Parathyroid adenoma (tissue), 2 donors: ENCODE results near the gene CEBPG.

ENCODE experiments used
- H2AFZ ChIP-seq: fragments of 300-600 bp; sonication (generic); one replicate; pipeline ENCODE4 v1.7.0; 2017; ENCODE audit warnings: antibody characterized with exemption, mild to moderate bottlenecking
- H3K27ac ChIP-seq: fragments of 300-600 bp; sonication (generic); one replicate; pipeline ENCODE4 v1.7.0; 2017
- H3K27me3 ChIP-seq: fragments of 300-600 bp; sonication (generic); one replicate; pipeline ENCODE4 v1.7.0; 2017; ENCODE audit warnings: low read length; ENCODE audit not compliant: control insufficient read depth, insufficient read depth
- H3K36me3 ChIP-seq: fragments of 300-600 bp; sonication (generic); one replicate; pipeline ENCODE4 v1.7.0; 2017; ENCODE audit warnings: low read length; ENCODE audit not compliant: control insufficient read depth, insufficient read depth
- H3K4me1 ChIP-seq: fragments of 300-600 bp; sonication (generic); one replicate; pipeline ENCODE4 v1.7.0; 2017; ENCODE audit warnings: control low read depth
- H3K4me2 ChIP-seq: fragments of 300-600 bp; sonication (generic); one replicate; pipeline ENCODE4 v1.7.0; 2017; ENCODE audit warnings: low read length
- H3K4me3 ChIP-seq: fragments of 300-600 bp; sonication (generic); one replicate; pipeline ENCODE4 v1.7.0; 2017; ENCODE audit warnings: low read depth, low read length
- H3K79me2 ChIP-seq: fragments of 300-600 bp; sonication (generic); one replicate; pipeline ENCODE4 v1.7.0; 2017; ENCODE audit warnings: control low read depth
- H3K9ac ChIP-seq: fragments of 300-600 bp; sonication (generic); one replicate; pipeline ENCODE4 v1.7.0; 2017; ENCODE audit warnings: mild to moderate bottlenecking
- H3K9me3 ChIP-seq: fragments of 300-600 bp; sonication (generic); one replicate; pipeline ENCODE4 v1.7.0; 2017; ENCODE audit warnings: low read length; ENCODE audit not compliant: control insufficient read depth
- CTCF ChIP-seq: fragments of 300-600 bp; sonication (generic); IDR thresholded peaks from one replicate; pipeline ENCODE4 v1.7.0; 2017; ENCODE audit warnings: antibody characterized with exemption, mild to moderate bottlenecking
- donor health status: primary hyperparathyroidism.

CEBPG gene

GRCh38 chr19:33366127-33366526 lies 7.4 kb upstream of the CEBPG start:
- Histone ChIP-seq H3K9me3 (no peaks in the 10 kb centered on the region), H3K4me3 (no peak overlapping the region), H3K79me2 (no peaks in the 10 kb centered on the region), H3K4me1 (no peaks in the 10 kb centered on the region), H3K36me3 (no peaks in the 10 kb centered on the region), H3K9ac (no peak overlapping the region), H2AFZ (no peak overlapping the region), H3K4me2 (no peak overlapping the region), H3K27ac (no peak overlapping the region), H3K27me3 (no peaks in the 10 kb centered on the region)
- TF ChIP-seq CTCF = no peak

DNA sequence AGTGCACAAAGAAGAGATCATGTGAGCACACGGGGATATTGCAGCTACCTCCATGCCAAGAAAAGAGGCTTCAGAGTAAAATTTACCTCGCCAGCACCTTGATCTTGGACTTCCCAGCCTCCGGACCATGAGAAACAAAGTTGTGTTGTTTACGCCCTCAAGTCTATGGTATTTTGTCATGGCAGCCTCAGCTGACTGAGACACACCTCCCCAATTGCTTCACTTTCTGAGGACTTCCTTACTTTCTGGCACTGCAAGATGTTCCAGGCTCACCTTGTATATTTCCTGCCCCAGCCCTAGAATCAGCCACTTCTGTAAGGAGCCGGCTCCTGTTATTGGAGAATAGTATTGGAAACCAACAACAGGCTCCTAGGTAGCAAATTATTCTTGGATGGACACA lies 6.6 kb upstream of the CEBPG start:
- Histone ChIP-seq H3K4me3 (no peak overlapping the region), H3K4me2 (no peak overlapping the region), H3K27ac (no peak overlapping the region), H3K9me3 (no peaks in the 10 kb centered on the region), H3K4me1 (no peaks in the 10 kb centered on the region), H3K9ac (no peak overlapping the region), H3K27me3 (no peaks in the 10 kb centered on the region), H3K79me2 (no peaks in the 10 kb centered on the region), H3K36me3 (no peaks in the 10 kb centered on the region), H2AFZ (no peak overlapping the region)
- TF ChIP-seq CTCF = no peak

- H3K36me3 ChIP-seq = no peaks in the 10 kb centered on the region
- H3K4me1 ChIP-seq = no peaks in the 10 kb centered on the region
- H3K79me2 ChIP-seq = no peaks in the 10 kb centered on the region
- no peaks in the 10 kb centered on the region for H3K27me3 ChIP-seq
- H3K4me2 ChIP-seq = no peak overlapping the region
- no peak overlapping the region for H3K27ac ChIP-seq
- H2AFZ ChIP-seq = no peak overlapping the region
- H3K9ac ChIP-seq = no peak overlapping the region
- no peak for TF ChIP-seq CTCF
- no peaks in the 10 kb centered on the region for H3K9me3 ChIP-seq
- no peak overlapping the region for H3K4me3 ChIP-seq
Measured at GRCh38 chr19:33368074-33368864, 5.2 kb upstream of the CEBPG start.

- Histone ChIP-seq H3K4me1 (peaks cover 10% of the 10 kb centered on the region), H3K9me3 (no peaks in the 10 kb centered on the region), H3K36me3 (no peaks in the 10 kb centered on the region), H3K4me3 (no peak overlapping the region), H2AFZ (no peak overlapping the region), H3K27me3 (no peaks in the 10 kb centered on the region), H3K9ac (no peak overlapping the region), H3K27ac (no peak overlapping the region), H3K4me2 (no peak overlapping the region), H3K79me2 (peaks cover 17% of the 10 kb centered on the region)
- no peak for TF ChIP-seq CTCF
Measured at GRCh38 chr19:33370783-33371182, 2.7 kb upstream of the CEBPG start.

GRCh38 chr19:33374236-33374714 lies 766 bp downstream of the CEBPG start:
- Histone ChIP-seq H2AFZ (peak overlapping the region; percentile 78), H3K9me3 (no peaks in the 10 kb centered on the region), H3K27ac (peak overlapping the region; percentile 68), H3K9ac (peak overlapping the region; percentile 44), H3K4me1 (peaks cover 10% of the 10 kb centered on the region), H3K27me3 (no peaks in the 10 kb centered on the region), H3K79me2 (peaks cover 29% of the 10 kb centered on the region), H3K4me3 (peak overlapping the region; percentile 50), H3K4me2 (peak overlapping the region; percentile 38), H3K36me3 (no peaks in the 10 kb centered on the region)
- no peak for TF ChIP-seq CTCF
